BE2C (cell line): ENCODE measurements around the gene LAT.

Experiments
- DNase-seq: peaks from one replicate; pipeline ENCODE4 v3.0.0-alpha.2; 2020
- H3K27me3 ChIP-seq: fragments of 250-450 bp; sonication (Bioruptor Pico); 2 replicates; pipeline ENCODE4 v1.5.1; 2020; ENCODE audit warnings: mild to moderate bottlenecking
- H3K36me3 ChIP-seq: fragments of 250-450 bp; sonication (Bioruptor Pico); 2 replicates; pipeline ENCODE4 v1.5.1; 2020; ENCODE audit warnings: mild to moderate bottlenecking
- H3K4me1 ChIP-seq: fragments of 250-450 bp; sonication (Bioruptor Pico); 2 replicates; pipeline ENCODE4 v1.5.1; 2020
- H3K4me3 ChIP-seq: 2 replicates; pipeline ENCODE4 v1.5.1; 2011; ENCODE audit warnings: low read depth, low read length
- H3K9me3 ChIP-seq: fragments of 250-450 bp; sonication (Bioruptor Pico); 2 replicates; pipeline ENCODE4 v1.5.1; 2020
- TF ChIP-seq, protein P1 (sequence below): IDR thresholded peaks from 2 replicates; pipeline ENCODE4 v1.5.1; 2012; ENCODE audit warnings: mild to moderate bottlenecking, low read depth, low read length

Gene LAT

DNA sequence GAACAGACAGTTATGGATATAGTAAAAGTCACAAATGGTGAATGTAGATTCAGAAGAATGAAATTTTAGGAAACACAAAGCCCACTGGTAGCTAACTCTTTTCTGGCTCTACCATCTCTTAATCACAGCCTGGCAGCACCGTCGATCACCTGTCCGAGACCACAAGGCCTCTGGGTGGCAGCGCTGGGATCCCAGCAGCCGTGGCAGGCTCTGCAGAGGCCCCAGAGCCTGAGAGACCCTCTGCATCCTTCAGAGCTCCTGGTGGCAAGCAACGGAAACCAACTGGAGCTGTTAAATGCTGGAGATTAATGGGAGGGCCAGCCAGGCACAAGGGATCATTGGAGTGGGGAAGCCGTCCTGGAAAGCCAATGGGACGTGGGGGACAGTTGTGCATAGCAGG, 26.3 kb downstream of the LAT start:
- Histone ChIP-seq H3K4me3 (no peak overlapping the region), H3K36me3 (no peaks in the 10 kb centered on the region), H3K27me3 (no peaks in the 10 kb centered on the region), H3K9me3 (no peaks in the 10 kb centered on the region), H3K4me1 (no peaks in the 10 kb centered on the region)
- DNase-seq = peak; percentile 43
- TF ChIP-seq, protein P1, sequence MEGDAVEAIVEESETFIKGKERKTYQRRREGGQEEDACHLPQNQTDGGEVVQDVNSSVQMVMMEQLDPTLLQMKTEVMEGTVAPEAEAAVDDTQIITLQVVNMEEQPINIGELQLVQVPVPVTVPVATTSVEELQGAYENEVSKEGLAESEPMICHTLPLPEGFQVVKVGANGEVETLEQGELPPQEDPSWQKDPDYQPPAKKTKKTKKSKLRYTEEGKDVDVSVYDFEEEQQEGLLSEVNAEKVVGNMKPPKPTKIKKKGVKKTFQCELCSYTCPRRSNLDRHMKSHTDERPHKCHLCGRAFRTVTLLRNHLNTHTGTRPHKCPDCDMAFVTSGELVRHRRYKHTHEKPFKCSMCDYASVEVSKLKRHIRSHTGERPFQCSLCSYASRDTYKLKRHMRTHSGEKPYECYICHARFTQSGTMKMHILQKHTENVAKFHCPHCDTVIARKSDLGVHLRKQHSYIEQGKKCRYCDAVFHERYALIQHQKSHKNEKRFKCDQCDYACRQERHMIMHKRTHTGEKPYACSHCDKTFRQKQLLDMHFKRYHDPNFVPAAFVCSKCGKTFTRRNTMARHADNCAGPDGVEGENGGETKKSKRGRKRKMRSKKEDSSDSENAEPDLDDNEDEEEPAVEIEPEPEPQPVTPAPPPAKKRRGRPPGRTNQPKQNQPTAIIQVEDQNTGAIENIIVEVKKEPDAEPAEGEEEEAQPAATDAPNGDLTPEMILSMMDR = peak; percentile 34

DNA sequence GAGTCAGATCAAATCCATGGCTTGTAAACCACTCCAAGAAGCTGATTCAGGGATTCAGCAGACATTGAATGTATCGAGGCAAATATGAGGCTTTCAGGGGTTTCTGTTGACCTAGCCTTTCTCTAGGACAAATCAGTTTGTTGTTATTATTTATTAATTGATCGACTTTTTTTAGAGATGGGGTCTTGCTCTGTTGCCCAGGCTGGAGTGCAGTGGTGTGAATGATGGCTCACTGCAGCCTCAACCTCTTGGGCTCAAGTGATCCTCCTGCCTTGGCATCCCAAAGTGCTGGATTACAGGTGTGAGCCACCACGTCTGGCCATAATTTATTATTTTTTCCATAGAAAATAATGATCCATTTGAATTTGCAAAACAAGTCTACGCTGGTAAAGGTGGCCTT, 27.0 kb downstream of the LAT start:
- Histone ChIP-seq H3K4me3 (no peak overlapping the region), H3K4me1 (no peaks in the 10 kb centered on the region), H3K9me3 (no peaks in the 10 kb centered on the region), H3K36me3 (no peaks in the 10 kb centered on the region), H3K27me3 (no peaks in the 10 kb centered on the region)
- TF ChIP-seq, protein P1 = no peak
- DNase-seq = no peak

DNA sequence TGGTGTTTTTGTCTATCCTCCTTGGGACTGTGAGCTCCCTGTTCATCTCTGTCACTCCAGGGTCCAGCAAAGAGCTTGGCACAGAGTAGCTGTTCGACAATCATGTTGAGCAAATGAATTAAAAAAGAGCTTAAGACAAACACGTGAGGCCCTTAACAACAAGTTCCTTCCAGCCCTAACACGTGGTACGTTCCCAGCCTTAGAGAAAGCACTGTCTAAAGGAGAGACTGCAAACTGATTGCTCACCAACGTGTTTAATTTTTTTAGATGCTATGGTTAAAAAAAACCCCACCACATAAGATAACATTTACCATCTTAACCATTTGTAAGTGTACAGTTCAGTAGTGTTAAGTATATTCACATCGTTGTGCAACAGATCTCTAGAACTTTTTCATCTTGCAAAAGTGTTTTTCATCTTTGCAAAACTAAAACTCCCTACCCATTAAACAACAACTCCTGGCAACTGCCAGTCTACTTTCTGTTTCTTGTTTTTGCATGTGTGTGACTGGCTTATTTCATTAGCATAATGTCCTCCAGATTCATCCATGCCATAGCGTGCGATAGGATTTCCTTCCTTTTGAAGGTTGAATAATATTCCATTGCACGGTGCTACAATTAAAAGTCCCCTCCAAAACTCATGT, 28.2 kb downstream of the LAT start:
- Histone ChIP-seq H3K4me1 (no peaks in the 10 kb centered on the region), H3K9me3 (no peaks in the 10 kb centered on the region), H3K27me3 (no peaks in the 10 kb centered on the region), H3K36me3 (no peaks in the 10 kb centered on the region), H3K4me3 (no peak overlapping the region)
- TF ChIP-seq, protein P1 = no peak
- no peak for DNase-seq

DNA sequence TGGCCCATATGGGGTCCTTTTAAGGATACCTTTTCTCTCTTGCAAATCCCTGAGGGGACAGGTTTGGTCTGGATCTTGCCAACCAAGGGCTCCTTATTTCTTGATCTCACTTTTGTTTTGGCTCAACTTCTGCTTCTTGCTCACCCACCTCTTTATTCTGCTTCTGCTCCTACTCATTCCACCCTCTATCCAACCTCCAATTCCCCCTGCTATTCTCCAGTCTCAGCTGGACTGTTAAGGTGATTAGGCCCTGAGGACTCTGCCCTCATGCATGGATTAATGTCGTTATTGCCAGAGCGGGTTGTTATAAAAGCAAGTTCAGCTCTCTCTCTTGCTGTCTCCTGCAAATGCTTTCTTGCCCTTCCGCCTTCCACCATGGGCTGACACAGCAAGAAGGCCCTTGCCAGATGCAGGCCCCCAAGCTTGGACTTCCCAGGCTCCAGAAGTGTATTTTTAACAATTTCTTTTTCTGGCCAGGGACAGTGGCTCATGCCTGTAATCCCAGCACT, 29.8 kb downstream of the LAT start:
- Histone ChIP-seq H3K36me3 (no peaks in the 10 kb centered on the region), H3K9me3 (no peaks in the 10 kb centered on the region), H3K27me3 (no peaks in the 10 kb centered on the region), H3K4me1 (no peaks in the 10 kb centered on the region), H3K4me3 (no peak overlapping the region)
- no peak for DNase-seq
- TF ChIP-seq, protein P1 = no peak

DNA sequence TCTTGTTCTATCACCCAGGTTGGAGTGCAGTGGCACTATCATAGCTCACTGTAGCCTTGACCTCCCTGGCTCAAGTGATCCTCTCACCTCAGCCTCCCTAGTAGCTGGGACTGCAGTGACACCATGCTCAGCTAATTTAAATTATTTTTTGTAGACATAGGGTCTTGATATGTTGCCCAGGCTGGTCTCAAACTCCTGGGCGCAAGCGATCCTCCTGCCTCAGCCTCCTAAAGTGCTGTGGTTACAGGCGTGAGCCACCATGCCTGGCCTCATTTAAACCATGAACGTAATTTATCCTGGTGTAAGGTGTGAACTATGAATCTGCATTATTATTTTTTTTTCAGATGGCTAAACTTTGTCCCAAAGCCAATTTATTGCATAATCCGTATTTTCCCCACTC, 37.3 kb downstream of the LAT start:
- TF ChIP-seq, protein P1 = no peak

More for the DNA sequence above, 37.3 kb downstream of the LAT start:
- Histone ChIP-seq H3K36me3 (no peaks in the 10 kb centered on the region), H3K27me3 (peaks cover 36% of the 10 kb centered on the region), H3K4me3 (no peak overlapping the region), H3K4me1 (no peaks in the 10 kb centered on the region), H3K9me3 (no peaks in the 10 kb centered on the region; the same call in 1 of the 2 replicates)
- DNase-seq = no peak
